ENCODE measurements around the gene ELAPOR2.
"Not testable (repeated sequence)": the region's sequence is repeated elsewhere in the genome, so short reads cannot be mapped to it uniquely, and the experiment has no call there.

ELAPOR2 gene

GRCh38 chr7:87046456-87046855, 13.0 kb downstream of the ELAPOR2 start:
- DNase-seq (ENCODE audit: low read depth): no peak

- not testable (repeated sequence) for DNase-seq (ENCODE audit: low read depth)
Observed at GRCh38 chr7:87044713-87045112, 14.7 kb downstream of the ELAPOR2 start.

GRCh38 chr7:87041586-87041985, 17.9 kb downstream of the ELAPOR2 start:
- DNase-seq (ENCODE audit: low read depth): not testable (repeated sequence)

- not testable (repeated sequence) for DNase-seq (ENCODE audit: low read depth)
Observed at GRCh38 chr7:87039691-87040299, 19.7 kb downstream of the ELAPOR2 start.

GRCh38 chr7:87038993-87039690, 20.3 kb downstream of the ELAPOR2 start:
- no peak for DNase-seq (ENCODE audit: low read depth)

- no peak for DNase-seq (ENCODE audit: low read depth)
Observed at GRCh38 chr7:87036985-87037384, 22.5 kb downstream of the ELAPOR2 start.

- no peak for DNase-seq (ENCODE audit: low read depth)
Observed at GRCh38 chr7:87032604-87033339, 26.7 kb downstream of the ELAPOR2 start.

GRCh38 chr7:87029078-87029477, 30.4 kb downstream of the ELAPOR2 start:
- no peak for DNase-seq (ENCODE audit: low read depth)

GRCh38 chr7:87028636-87029035, 30.8 kb downstream of the ELAPOR2 start:
- no peak for DNase-seq (ENCODE audit: low read depth)

- DNase-seq (ENCODE audit: low read depth): no peak
Observed at GRCh38 chr7:87027900-87028299, 31.6 kb downstream of the ELAPOR2 start.

GRCh38 chr7:87021285-87021684, 38.2 kb downstream of the ELAPOR2 start:
- DNase-seq (ENCODE audit: low read depth): no peak

GRCh38 chr7:87016606-87017005, 42.8 kb downstream of the ELAPOR2 start:
- no peak for DNase-seq (ENCODE audit: low read depth)

- DNase-seq (ENCODE audit: low read depth): no peak
Observed at GRCh38 chr7:87013840-87014190, 45.6 kb downstream of the ELAPOR2 start.

GRCh38 chr7:87013136-87013839, 46.2 kb downstream of the ELAPOR2 start:
- DNase-seq (ENCODE audit: low read depth): no peak

All from HS-5 (cell line).